GM12891 (cell line): ENCODE results near the gene SLC6A11.

ENCODE experiments used
- DNase-seq: peaks from one replicate; pipeline ENCODE4 v3.0.0; 2011; ENCODE audit warnings: low spot score; ENCODE audit not compliant: insufficient read length
- FAIRE-seq: peaks from 2 replicates; lab custom pipeline; 2011; peaks lifted over from hg19 to GRCh38; lab: Jason Lieb, UNC
- PAX5 ChIP-seq: IDR thresholded peaks from 2 replicates; pipeline ENCODE4 v1.6.1; 2011; ENCODE audit warnings: low read length, moderate library complexity, mild to moderate bottlenecking; ENCODE audit not compliant: insufficient read depth, severe bottlenecking
- POLR2A ChIP-seq: IDR thresholded peaks from 2 replicates; pipeline ENCODE4 v1.6.1; 2011; ENCODE audit warnings: low read depth, low read length, control low read depth
- POLR2AphosphoS5 ChIP-seq: IDR thresholded peaks from 2 replicates; pipeline ENCODE4 v1.6.1; 2011; ENCODE audit warnings: low read depth, low read length, control low read depth
- POU2F2 ChIP-seq: IDR thresholded peaks from 2 replicates; pipeline ENCODE4 v1.6.1; 2011; ENCODE audit warnings: low read depth, mild to moderate bottlenecking, control low read depth, low read length, moderate library complexity
- SPI1 ChIP-seq: IDR thresholded peaks from 2 replicates; pipeline ENCODE4 v1.6.1; 2011; ENCODE audit warnings: low read depth, low read length, control low read depth
- TAF1 ChIP-seq: IDR thresholded peaks from 2 replicates; pipeline ENCODE4 v1.6.1; 2011; ENCODE audit warnings: low read depth, low read length, control low read depth

Gene SLC6A11

GRCh38 chr3:10948326-10948725 is 132.3 kb downstream of the SLC6A11 start:
- FAIRE-seq (no peak), DNase-seq (no peak)
- no peak for TF ChIP-seq PAX5
- no peak for TF ChIP-seq TAF1
- TF ChIP-seq POU2F2, result no peak
- no peak for TF ChIP-seq SPI1
- no peak for TF ChIP-seq POLR2AphosphoS5
- no peak for TF ChIP-seq POLR2A

DNA sequence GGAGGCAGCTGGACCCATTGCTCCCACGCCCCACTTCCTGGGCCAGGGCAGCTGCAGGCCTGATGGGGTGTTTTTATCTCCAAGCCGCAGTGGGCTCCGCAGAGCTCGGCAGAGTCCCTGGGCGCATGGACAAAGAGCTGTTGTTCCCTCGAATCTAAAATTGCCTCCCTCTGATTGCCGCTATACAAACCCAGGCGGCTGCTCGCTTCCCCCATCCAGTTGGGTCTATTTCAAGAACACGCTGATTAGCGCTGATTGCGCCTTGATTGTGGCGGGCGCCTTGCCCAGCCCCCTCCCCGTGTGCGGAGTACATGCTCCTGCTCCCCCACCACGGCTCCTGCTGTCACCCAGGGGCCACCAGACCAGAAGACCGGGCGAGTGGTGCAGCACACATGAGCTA is 133.2 kb downstream of the SLC6A11 start:
- DNase-seq, result no peak
- no peak for FAIRE-seq
- TF ChIP-seq POLR2A, result no peak
- no peak for TF ChIP-seq SPI1
- TF ChIP-seq TAF1, result no peak

DNA sequence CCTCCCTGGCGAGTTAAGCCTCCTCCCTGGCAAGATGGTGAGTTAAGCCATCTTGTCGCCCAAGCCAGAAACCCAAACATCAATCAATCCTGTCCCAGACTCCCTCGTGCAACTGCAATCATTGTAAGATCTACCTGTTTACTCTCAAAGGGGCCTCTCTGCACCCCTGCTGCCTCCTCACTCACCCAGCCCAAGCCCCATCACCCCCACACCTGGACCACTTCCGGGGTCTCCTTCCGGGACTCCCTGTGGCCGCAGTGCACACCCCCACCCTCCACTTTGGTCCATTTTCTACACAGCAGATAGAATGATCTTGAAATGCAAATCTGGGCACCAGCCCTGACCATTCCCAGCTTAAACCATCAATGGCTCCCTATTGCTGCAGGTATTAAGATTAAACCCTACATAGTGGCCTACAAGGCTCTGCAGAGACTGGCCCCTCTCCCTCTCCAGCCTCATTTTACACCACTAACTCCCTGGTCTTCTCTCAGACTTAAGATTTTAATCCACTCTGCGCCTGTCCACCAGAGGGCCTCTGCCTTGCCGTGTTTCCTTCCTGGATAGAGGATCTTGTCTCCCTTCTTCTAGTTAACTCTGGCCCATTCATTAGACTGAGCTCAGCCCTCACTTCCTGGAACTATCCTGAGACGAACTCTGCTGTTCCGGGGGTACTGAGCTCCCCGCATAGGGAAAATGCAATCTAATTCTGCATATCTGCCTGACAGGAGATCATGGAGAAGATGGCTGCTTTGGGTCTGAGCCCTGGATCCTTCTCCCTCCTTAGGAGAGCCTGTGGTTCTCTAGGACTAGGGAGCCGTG is 134.7 kb downstream of the SLC6A11 start:
- no peak for TF ChIP-seq POU2F2
- TF ChIP-seq SPI1, result no peak
- no peak for TF ChIP-seq PAX5
- TF ChIP-seq POLR2AphosphoS5, result no peak
- TF ChIP-seq POLR2A, result no peak
- TF ChIP-seq TAF1, result no peak
- no peak for DNase-seq
- no peak for FAIRE-seq

DNA sequence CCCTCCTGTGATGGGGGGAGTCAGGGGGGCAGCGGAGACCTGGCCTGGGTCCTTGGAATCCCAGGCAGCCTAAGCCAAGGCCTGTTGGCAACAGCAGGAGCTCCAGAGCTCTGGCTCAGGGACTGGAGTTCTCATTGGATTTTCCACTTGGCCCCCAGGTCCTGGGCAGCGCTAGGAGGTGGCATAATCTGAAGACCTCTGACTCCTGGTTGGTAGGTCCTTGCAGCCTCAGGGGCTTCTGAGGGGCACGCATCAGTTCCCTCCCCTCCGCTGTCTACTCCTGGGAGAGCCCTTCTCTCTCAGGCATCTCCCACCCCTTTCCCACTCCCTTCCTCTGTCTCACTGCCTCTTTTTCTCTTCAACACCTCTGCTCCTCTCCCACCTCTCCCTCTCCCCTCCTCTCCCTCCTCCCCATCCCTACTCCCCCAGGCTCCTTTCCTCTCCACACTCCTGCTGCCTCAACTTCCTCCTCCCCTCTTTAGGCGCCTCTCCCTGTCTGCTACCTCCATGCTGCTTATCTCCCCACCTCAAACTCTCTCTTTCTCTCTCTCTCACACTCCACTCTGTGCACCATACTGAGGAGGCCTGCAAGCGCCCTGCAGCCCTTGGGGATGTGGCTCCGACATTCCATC is 135.4 kb downstream of the SLC6A11 start:
- FAIRE-seq, result no peak
- no peak for TF ChIP-seq SPI1
- no peak for TF ChIP-seq POU2F2
- no peak for TF ChIP-seq POLR2A
- TF ChIP-seq POLR2AphosphoS5, result no peak
- no peak for DNase-seq

DNA sequence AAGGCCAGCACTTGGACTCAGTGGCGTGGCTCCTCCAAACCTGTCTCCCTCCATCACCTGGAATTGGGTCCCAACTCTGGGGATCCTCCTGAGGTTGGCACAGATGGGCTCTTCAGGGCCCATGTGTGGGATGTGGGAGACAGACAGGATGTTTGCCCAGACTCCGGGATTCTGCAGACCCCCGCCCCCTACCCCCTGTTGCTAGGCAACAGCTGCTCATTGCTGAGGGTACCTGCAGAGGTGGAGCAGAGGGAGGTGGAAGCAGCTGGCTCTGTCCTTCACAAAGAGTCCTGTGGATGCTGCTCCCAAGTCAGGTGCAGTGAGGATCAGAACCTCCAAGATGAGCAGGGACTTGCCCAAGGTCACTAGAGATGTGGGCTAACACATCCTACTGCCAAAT is 136.5 kb downstream of the SLC6A11 start:
- no peak for DNase-seq
- TF ChIP-seq SPI1 (no peak), PAX5 (no peak), POLR2A (no peak), POU2F2 (no peak), POLR2AphosphoS5 (no peak), TAF1 (no peak)
- no peak for FAIRE-seq

- no peak for FAIRE-seq
- TF ChIP-seq SPI1, result no peak
- TF ChIP-seq POLR2A, result no peak
- no peak for TF ChIP-seq POLR2AphosphoS5
- no peak for TF ChIP-seq POU2F2
- no peak for TF ChIP-seq PAX5
- no peak for TF ChIP-seq TAF1
- DNase-seq, result no peak
Measured at GRCh38 chr3:10954740-10955139, 138.7 kb downstream of the SLC6A11 start.

- TF ChIP-seq TAF1 (no peak), POLR2AphosphoS5 (no peak), POLR2A (no peak), SPI1 (no peak), PAX5 (no peak), POU2F2 (no peak)
- DNase-seq (no peak), FAIRE-seq (no peak)
Measured at GRCh38 chr3:10955711-10956453, 139.9 kb downstream of the SLC6A11 start.

DNA sequence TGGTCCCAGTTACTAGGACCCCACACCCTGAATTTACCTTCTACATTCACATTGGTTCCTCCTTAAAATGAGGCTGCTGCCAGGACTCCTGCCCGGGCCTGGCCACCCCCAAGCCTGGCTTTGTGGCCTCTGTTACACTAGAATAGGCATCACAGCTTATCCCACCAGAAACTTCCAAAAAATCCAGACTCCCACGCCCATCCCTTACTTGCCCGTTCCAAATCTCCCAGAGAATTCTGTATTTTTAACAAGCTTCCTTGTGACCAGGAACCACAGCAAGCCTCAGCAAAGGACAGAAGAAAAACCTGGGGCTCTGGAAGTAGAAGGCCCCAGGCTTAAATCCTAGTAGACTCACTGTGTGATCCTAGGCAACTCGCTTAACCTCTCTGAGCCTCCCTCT is 140.5 kb downstream of the SLC6A11 start:
- FAIRE-seq (no peak), DNase-seq (no peak)
- TF ChIP-seq PAX5, result no peak
- no peak for TF ChIP-seq POLR2A
- TF ChIP-seq SPI1, result no peak
- no peak for TF ChIP-seq TAF1
- TF ChIP-seq POU2F2, result no peak
- no peak for TF ChIP-seq POLR2AphosphoS5

DNA sequence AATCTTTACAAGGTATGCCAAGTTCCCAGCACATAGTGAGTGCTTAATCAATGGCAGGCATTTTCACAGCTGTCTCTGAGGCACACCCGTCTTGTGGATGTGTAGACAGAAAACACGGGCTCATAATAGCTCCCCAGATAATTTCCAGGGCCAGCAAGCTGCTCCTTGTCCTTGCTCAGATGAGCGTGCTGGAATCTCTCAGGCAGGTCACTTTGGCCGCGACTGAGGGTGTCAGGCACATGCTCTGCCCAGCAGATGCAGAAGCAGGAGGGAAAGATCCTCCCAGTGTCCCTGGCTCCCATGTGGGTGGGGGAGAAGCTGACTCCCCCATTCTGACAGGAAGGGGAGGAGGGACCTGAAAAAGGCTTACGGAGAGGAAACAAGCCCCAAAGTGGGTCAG is 141.0 kb downstream of the SLC6A11 start:
- TF ChIP-seq TAF1 (no peak), POLR2A (no peak), SPI1 (no peak), PAX5 (no peak), POLR2AphosphoS5 (no peak), POU2F2 (no peak)
- FAIRE-seq, result no peak
- no peak for DNase-seq
